EH (cell line): ENCODE measurements around the gene LCP2.

Source experiments
- DNase-seq: peaks from one replicate; pipeline ENCODE4 v3.0.0-alpha.2; 2015; ENCODE audit warnings: low read depth

Gene LCP2

GRCh38 chr5:170216257-170216864, 81.2 kb downstream of the LCP2 start:
- peak; percentile 72 for DNase-seq

- no peak for DNase-seq
Observed at GRCh38 chr5:170211575-170212334, 85.8 kb downstream of the LCP2 start.

DNA sequence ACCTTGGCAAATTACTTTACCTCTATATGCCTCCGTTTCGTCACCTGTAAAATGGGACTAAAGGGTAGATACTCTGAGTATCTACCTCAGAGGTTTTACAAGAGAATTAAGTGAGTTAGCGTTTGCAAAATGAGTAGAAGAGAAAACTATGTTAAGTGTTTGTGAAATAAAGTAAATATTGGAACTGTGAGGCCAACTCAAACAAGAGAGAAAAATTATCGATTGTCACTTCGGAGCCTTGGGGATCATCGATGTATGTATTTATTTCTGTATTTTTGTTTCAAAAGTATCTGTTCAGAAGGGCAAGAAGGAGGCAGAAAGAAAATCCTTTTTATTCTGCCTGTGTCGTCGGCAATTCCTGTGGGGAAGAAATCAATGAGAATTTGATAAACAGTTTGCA, 90.6 kb downstream of the LCP2 start:
- no peak for DNase-seq

DNA sequence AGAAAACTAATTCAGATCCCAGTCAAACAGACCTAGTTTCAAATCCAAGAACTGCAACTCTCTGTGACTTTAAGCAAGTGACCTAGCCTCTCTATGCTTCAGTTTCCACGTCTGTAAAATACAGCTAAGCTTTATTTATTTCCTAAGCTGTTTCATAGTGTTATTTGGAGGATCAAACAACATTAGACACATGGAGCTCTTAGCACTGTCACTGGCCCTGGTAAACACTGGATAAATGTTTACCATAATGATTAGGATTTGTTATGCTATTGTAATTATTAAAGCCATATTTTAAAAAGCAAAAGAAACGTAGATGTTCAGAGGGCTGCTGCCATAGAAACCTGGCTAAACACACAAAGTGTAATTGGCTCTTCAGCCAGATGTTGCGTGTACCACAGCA, 91.4 kb downstream of the LCP2 start:
- no peak for DNase-seq

- no peak for DNase-seq
Observed at GRCh38 chr5:170204202-170204601, 93.4 kb downstream of the LCP2 start.

DNA sequence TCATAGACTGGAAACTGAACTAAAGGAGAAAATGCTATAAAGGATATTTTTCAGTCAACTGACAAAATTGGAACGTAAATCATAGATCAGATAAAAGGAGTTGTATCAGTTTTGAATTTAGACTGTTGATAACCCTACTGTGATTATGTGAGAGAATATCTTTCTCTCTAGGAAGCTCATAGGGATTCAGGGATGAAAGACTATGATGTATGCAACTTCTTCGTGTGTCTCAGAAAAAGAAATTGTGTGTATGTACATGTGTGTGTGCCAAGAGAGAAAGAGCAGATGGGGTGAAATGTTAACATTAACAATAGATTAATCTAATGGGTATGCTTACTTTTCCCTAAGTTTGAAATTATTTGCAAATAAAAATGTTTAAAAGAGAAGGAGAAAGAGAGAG, 95.5 kb downstream of the LCP2 start:
- no peak for DNase-seq

DNA sequence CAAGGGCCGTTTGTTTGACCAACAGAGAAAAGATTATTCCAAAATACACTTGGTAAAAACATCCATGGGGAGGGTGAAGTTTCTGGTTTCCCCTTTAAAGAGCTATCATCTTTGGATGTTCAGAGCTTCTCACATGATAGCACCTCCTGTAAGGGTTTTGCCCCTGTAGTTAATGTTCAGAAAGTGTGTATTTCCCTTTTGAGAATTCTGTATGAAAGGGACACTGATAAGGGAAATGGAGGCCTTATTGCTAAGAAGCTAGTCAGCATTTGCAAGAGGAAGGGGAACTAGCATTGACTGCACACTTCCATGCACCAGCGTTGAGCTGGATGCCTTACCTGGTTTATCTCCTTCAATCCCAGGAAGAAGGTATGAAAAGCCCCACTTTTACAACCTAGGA, 96.3 kb downstream of the LCP2 start:
- no peak for DNase-seq

GRCh38 chr5:170200876-170201275, 96.7 kb downstream of the LCP2 start:
- DNase-seq = no peak
